Measurements from ENCODE around the gene TULP1.

- TF ChIP-seq MAX (IDR thresholded peaks at IDR 0.05; ENCODE audit: low read depth, low read length) (no peak), MYC (IDR thresholded peaks at IDR 0.05; ENCODE audit: low read depth, low read length) (no peak)
- TF ChIP-seq, protein P1, sequence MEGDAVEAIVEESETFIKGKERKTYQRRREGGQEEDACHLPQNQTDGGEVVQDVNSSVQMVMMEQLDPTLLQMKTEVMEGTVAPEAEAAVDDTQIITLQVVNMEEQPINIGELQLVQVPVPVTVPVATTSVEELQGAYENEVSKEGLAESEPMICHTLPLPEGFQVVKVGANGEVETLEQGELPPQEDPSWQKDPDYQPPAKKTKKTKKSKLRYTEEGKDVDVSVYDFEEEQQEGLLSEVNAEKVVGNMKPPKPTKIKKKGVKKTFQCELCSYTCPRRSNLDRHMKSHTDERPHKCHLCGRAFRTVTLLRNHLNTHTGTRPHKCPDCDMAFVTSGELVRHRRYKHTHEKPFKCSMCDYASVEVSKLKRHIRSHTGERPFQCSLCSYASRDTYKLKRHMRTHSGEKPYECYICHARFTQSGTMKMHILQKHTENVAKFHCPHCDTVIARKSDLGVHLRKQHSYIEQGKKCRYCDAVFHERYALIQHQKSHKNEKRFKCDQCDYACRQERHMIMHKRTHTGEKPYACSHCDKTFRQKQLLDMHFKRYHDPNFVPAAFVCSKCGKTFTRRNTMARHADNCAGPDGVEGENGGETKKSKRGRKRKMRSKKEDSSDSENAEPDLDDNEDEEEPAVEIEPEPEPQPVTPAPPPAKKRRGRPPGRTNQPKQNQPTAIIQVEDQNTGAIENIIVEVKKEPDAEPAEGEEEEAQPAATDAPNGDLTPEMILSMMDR (IDR thresholded peaks at IDR 0.05; ENCODE audit: low read depth, low read length): no peak
Observed at GRCh38 chr6:35478259-35478658, 34.4 kb downstream of the TULP1 start.

All from NB4 (cell line).